GM21381 (cell line): ENCODE results near the gene PDE9A.
"Not testable (repeated sequence)": the region's sequence is repeated elsewhere in the genome, so short reads cannot be mapped to it uniquely, and the experiment has no call there.

Source experiments
- ATAC-seq: cut with Tn5 transposase; IDR thresholded peaks from one replicate; pipeline ENCODE4 v1.9.1; 2021; ENCODE audit warnings: mild to moderate bottlenecking, moderate library complexity; ENCODE audit not compliant: unreplicated experiment

The PDE9A gene

GRCh38 chr21:42785666-42786427 lies 132.4 kb downstream of the PDE9A start:
- ATAC-seq, result no peak

DNA sequence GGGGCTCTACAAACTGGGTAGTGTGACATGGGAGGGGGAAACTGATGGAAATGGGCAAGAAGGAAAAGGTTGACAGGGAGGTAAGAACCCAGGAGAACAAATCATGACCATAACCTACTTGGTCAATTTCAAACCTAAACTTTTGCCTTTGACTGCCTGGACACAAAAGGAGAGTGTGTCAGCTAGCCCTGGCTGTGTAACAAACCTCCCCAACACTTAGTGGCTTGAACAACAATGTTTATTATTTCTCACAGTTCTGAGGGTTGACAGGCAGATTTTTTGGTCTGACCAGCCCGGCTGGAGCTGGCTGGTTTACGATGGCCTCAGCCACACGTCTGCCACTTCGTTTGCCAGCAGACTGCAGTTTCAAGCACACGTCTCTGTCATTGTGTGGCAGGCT lies 133.5 kb downstream of the PDE9A start:
- no peak for ATAC-seq

- no peak for ATAC-seq
These were observed 134.2 kb downstream of the PDE9A start for GRCh38 chr21:42787613-42788012.

DNA sequence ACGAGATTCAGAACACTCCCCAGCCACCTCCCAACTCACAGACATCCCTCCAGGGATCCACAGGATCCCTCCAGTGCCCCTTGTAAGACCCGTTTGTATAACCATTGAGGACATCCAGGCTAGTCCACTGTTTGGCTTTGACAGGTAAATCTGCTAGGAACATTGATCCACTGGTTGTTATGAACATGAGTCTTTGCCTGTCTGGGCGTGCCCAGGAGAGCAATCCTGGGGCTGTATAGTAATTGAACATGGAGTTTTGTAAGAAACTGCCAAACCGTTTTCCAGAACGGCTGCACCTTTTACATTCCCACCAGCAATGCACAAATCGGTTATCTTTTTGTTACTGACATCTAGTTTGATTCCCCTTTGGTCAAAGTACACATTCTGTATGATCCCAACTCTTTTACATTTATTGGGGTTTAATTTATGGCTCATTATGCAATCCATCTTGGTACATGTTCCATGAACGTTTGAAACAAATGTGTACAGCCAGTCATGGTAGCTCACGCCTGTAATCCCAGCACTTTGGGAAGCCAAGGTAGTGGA lies 137.2 kb downstream of the PDE9A start:
- ATAC-seq, result no peak

- ATAC-seq, result no peak
These were observed 140.4 kb downstream of the PDE9A start for GRCh38 chr21:42793774-42794173.

GRCh38 chr21:42794551-42794950 lies 141.1 kb downstream of the PDE9A start:
- no peak for ATAC-seq

GRCh38 chr21:42796327-42797062 lies 143.1 kb downstream of the PDE9A start:
- ATAC-seq, result no peak

- ATAC-seq, result no peak
These were observed 144.1 kb downstream of the PDE9A start for GRCh38 chr21:42797522-42797921.

GRCh38 chr21:42798106-42798505 lies 144.7 kb downstream of the PDE9A start:
- no peak for ATAC-seq

GRCh38 chr21:42799516-42799915 lies 146.1 kb downstream of the PDE9A start:
- ATAC-seq, result no peak

DNA sequence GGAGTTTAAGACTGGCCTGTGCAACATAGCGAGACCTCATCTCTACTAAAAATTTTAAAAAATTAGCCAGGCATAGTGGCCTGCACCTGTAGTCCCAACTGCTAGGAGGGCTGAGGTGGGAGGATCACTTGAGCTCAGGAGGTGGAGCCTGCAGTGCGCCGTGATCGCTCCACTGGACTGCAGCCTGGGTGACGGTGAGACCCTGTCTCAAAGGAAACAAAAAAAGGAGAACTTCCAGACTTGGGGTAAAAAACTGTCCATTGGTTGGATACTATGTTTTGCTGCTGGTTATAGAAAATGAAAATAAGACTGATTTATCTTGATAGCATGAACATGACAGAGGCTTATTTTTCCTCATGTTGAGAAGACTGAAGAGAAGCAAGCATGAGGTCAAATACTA lies 146.5 kb downstream of the PDE9A start:
- no peak for ATAC-seq

DNA sequence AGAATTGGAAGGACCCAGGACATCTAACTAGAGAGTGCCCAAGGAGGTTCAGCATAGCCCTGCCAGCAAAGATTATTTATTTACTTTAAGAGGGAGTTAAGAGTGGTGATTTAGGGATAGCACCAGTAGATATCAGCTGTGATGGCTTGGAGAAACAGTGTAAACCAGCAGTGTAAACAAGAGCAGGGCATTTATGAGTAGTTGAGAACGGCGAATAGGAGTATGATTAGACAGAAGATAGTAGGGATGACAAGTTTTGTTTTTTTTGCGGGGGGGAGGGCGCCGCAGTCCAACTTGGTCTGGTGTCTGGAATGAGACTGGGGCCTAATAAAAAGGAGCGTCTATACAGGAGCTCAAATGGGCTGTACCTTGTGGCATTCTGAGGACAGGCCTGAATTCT lies 148.2 kb downstream of the PDE9A start:
- not testable (repeated sequence) for ATAC-seq

DNA sequence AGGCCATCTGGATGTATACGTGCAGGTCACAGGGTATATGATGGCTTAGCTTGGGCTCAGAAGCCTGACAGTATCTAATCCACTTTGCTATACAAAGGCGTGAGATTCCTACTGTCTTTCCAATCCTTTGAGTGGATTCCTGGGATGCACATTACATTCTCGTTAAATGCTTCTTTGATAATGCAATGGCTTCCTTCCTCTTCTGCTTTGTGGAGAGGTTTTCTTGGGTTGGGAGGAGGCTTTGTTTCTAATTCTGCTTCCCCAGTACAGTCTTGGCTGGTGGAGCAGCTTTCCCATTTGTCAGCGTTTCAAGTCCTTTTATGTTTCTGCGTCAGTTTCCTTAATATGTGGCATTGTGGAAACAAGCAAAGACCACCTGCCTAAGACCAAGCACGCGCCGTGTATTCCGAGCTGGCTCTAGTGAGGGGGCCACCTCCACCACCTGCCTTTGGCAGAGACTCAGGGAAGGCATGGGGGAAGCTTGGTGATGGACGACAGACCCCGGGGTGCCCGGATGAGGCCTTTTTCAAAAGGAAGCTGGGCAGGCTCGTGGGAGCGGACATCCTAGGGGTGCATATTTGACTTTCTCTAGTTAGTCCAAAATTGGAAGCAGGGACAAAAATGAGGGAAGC lies 153.2 kb downstream of the PDE9A start:
- no peak for ATAC-seq

GRCh38 chr21:42807293-42807895 lies 154.0 kb downstream of the PDE9A start:
- not testable (repeated sequence) for ATAC-seq

- no peak for ATAC-seq
These were observed 154.7 kb downstream of the PDE9A start for GRCh38 chr21:42807938-42808613.

DNA sequence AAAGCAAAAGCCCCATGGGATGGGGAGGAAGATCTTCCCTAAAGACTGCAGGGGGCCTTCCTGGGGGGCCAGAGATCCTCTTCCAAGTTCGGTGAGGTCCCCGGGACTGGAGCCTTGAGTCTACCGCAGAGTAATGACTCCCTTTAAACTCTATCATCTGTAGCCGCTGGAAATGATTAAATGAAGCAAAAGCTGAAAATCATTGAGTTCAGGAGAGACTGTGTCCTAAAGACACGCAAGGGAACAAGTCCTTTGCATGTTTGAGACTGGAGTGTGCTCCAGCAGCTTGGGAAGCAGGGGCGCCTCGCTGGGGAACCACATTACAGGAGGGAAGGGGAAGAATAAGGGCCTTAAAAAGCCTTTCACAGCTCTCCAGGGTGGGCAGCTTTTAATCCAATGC lies 155.8 kb downstream of the PDE9A start:
- ATAC-seq, result no peak

DNA sequence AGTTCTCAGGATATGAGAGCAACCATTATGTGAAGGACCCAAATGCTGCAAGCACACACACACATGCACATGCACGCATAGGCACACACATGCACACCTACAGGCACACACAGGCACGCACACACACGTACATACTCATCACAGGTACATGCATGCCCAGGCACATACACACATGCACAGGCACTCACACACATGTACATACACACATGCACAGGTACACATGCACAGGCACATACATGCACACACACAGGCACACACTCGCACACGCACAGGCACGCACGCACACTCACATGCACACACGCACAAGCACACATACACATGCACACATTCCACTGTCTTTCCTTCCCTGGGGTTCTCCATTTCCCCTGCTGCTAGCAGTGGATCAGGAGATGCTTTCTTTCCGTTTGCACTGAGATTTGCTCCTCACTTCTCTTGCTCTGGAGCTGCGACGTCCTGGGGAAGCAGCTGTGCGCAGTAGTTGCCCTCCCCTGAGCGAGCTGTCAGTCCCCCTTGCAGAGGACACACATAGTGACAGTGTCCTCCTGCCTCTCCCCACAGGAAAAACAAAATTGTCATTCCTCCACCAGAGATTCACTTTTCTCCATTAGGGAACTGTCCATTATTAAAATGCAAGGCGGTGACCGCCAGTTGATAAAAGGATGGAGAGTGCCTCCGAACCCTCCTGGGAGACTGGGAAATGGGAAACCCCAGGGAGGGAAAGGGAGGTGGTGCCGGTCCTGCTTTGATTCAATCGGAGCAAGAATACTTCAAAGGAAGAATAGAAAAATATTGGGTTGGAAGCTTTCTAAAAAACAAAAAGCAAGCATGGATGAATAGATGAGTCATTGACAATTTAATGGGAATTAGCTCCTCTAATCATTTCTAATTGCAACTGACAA lies 156.4 kb downstream of the PDE9A start:
- ATAC-seq, result no peak

DNA sequence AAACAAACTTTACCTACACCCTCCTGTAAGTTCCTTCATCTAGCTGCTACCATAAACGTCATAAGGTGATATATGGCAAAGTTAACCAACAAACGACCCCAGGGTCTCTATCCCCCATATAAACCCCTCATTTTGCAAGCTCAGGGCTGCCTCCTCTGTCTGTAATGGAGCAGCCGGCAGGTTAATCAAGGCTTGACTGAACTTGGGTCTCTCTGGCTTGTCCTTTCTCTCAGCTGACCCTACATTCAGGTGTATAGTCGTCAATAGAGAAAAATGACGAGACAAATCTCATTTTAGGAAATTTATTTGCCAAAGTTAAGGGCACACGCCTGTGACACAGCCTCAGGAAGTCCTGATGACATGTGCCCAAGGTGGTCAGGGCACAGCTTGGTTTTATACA lies 158.5 kb downstream of the PDE9A start:
- ATAC-seq, result no peak

DNA sequence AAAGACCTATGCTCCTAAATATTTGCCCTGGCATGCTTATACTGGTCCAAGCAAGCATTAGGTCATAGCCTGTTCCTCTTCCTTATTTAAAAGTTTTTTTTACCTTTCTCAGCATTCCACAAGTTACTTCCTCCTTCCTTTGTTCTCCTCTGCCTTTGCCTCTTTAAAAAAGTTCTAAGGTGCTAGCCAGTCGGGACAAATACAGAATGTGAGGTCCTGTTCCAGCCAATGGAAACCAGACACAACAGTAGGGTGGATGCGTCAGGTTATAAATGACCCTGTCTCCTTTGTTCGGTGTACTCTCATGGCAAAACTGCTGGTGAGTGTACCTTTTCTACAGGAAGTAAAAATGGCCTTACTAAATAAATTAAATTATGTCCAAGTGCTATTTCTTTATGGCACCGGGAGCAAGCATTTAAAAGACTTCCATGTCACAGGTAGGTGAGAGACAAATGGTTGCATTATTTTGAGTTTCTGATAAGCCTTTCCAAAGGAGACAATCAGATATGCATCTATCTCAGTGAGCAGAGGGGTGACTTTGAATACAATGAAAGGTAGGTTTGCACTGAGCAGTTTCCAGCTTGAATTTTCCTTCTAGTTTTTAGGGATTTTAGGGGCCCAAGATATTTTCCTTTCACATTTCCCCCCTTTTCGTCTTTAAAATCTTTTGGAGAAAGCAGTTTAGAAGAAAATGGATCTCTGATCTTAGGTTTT lies 159.3 kb downstream of the PDE9A start:
- ATAC-seq, result not testable (repeated sequence)
